Glomerular visceral epithelial cell (primary cell): ENCODE measurements around the gene SLC19A1.
A peak's percentile ranks its signal among the peaks of the same experiment; 100 is the strongest.

Experiments
- DNase-seq: peaks from one replicate; pipeline ENCODE4 v3.0.0-alpha.2; 2016; ENCODE audit errors: extremely low spot score

Gene SLC19A1

GRCh38 chr21:45517249-45518065 is 24.8 kb downstream of the SLC19A1 start:
- no peak for DNase-seq

- DNase-seq = no peak
Observed at GRCh38 chr21:45516671-45517151, 25.5 kb downstream of the SLC19A1 start.

- DNase-seq = no peak
Observed at GRCh38 chr21:45516071-45516670, 26.1 kb downstream of the SLC19A1 start.

- no peak for DNase-seq
Observed at GRCh38 chr21:45515241-45516061, 26.8 kb downstream of the SLC19A1 start.

GRCh38 chr21:45514311-45515021 is 27.8 kb downstream of the SLC19A1 start:
- no peak for DNase-seq

GRCh38 chr21:45513741-45514310 is 28.4 kb downstream of the SLC19A1 start:
- no peak for DNase-seq

- peak; percentile 21 for DNase-seq
Observed at GRCh38 chr21:45513003-45513717, 29.1 kb downstream of the SLC19A1 start.

GRCh38 chr21:45512626-45513002 is 29.6 kb downstream of the SLC19A1 start:
- DNase-seq = no peak

GRCh38 chr21:45511661-45512431 is 30.4 kb downstream of the SLC19A1 start:
- no peak for DNase-seq

GRCh38 chr21:45511007-45511406 is 31.2 kb downstream of the SLC19A1 start:
- DNase-seq = no peak

GRCh38 chr21:45510466-45510955 is 31.7 kb downstream of the SLC19A1 start:
- DNase-seq = no peak

GRCh38 chr21:45509566-45510465 is 32.4 kb downstream of the SLC19A1 start:
- no peak for DNase-seq

- DNase-seq = no peak
Observed at GRCh38 chr21:45508607-45509565, 33.4 kb downstream of the SLC19A1 start.

- no peak for DNase-seq
Observed at GRCh38 chr21:45507888-45508508, 34.2 kb downstream of the SLC19A1 start.

GRCh38 chr21:45507523-45507875 is 34.7 kb downstream of the SLC19A1 start:
- no peak for DNase-seq

- DNase-seq = no peak
Observed at GRCh38 chr21:45506836-45507522, 35.3 kb downstream of the SLC19A1 start.
